Measurements from ENCODE around the gene PAIP1.

Gene PAIP1

GRCh38 chr5:43485406-43485805 lies 71.5 kb downstream of the PAIP1 start:
- no peak for TF ChIP-seq CTCF (IDR thresholded peaks at IDR 0.05; ENCODE audit: borderline replicate concordance, extremely low read depth, low read length, poor library complexity, severe bottlenecking)
- TF ChIP-seq EZH2 (IDR thresholded peaks at IDR 0.05; ENCODE audit: borderline replicate concordance, low read depth, low read length, severe bottlenecking), result no peak
- Histone ChIP-seq H3K27ac (ENCODE audit: low read length) (peak overlapping the region; percentile 92; the same call in 1 of the 2 replicates), H3K4me1 (ENCODE audit: insufficient read depth, low read length) (peaks cover 37% of the 10 kb centered on the region), H3K4me2 (ENCODE audit: insufficient read depth, low read length) (peak overlapping the region; percentile 71), H3K9me3 (ENCODE audit: insufficient read depth, low read length, severe bottlenecking) (no peaks in the 10 kb centered on the region), H3K27me3 (ENCODE audit: insufficient read depth, low read length, poor library complexity) (no peaks in the 10 kb centered on the region), H3K4me3 (ENCODE audit: low read depth in 1 of 2, low read length in 2 of 2) (no peak overlapping the region), H3K36me3 (ENCODE audit: insufficient read depth, low read length) (peaks cover 32% of the 10 kb centered on the region; the same call in 1 of the 2 replicates), H2AFZ (ENCODE audit: low read depth, low read length) (peak overlapping the region; percentile 27; the same call in 1 of the 2 replicates), H3K9ac (ENCODE audit: low read depth, low read length) (peak overlapping the region; percentile 80; the same call in 1 of the 2 replicates), H3K79me2 (ENCODE audit: insufficient read depth, low read length) (peaks cover 30% of the 10 kb centered on the region), H4K20me1 (ENCODE audit: insufficient read depth, low read length) (no peaks in the 10 kb centered on the region)
- no peak for DNase-seq
- no peak for ATAC-seq (ENCODE audit: insufficient read depth, low read depth)

- Histone ChIP-seq H3K27me3 (ENCODE audit: insufficient read depth, low read length, poor library complexity) (no peaks in the 10 kb centered on the region), H3K9me3 (ENCODE audit: insufficient read depth, low read length, severe bottlenecking) (no peaks in the 10 kb centered on the region), H3K79me2 (ENCODE audit: insufficient read depth, low read length) (peaks cover 38% of the 10 kb centered on the region), H3K4me3 (ENCODE audit: low read depth in 1 of 2, low read length in 2 of 2) (peak overlapping the region; percentile 30 to 71; a peak in 3 of 4 replicates), H3K4me2 (ENCODE audit: insufficient read depth, low read length) (peak overlapping the region; percentile 71), H4K20me1 (ENCODE audit: insufficient read depth, low read length) (no peaks in the 10 kb centered on the region), H3K27ac (ENCODE audit: low read length) (peak overlapping the region; percentile 92), H3K4me1 (ENCODE audit: insufficient read depth, low read length) (peaks cover 37% of the 10 kb centered on the region), H3K36me3 (ENCODE audit: insufficient read depth, low read length) (peaks cover 21% of the 10 kb centered on the region; the same call in 1 of the 2 replicates), H3K9ac (ENCODE audit: low read depth, low read length) (peak overlapping the region; percentile 80), H2AFZ (ENCODE audit: low read depth, low read length) (peak overlapping the region; percentile 85)
- ATAC-seq (ENCODE audit: insufficient read depth, low read depth) (peak; percentile 72), DNase-seq (peak; percentile 90)
- TF ChIP-seq EZH2 (IDR thresholded peaks at IDR 0.05; ENCODE audit: borderline replicate concordance, low read depth, low read length, severe bottlenecking), result no peak
- TF ChIP-seq CTCF (IDR thresholded peaks at IDR 0.05; ENCODE audit: borderline replicate concordance, extremely low read depth, low read length, poor library complexity, severe bottlenecking), result peak; percentile 80
These were observed 72.6 kb downstream of the PAIP1 start for GRCh38 chr5:43484106-43484849.

DNA sequence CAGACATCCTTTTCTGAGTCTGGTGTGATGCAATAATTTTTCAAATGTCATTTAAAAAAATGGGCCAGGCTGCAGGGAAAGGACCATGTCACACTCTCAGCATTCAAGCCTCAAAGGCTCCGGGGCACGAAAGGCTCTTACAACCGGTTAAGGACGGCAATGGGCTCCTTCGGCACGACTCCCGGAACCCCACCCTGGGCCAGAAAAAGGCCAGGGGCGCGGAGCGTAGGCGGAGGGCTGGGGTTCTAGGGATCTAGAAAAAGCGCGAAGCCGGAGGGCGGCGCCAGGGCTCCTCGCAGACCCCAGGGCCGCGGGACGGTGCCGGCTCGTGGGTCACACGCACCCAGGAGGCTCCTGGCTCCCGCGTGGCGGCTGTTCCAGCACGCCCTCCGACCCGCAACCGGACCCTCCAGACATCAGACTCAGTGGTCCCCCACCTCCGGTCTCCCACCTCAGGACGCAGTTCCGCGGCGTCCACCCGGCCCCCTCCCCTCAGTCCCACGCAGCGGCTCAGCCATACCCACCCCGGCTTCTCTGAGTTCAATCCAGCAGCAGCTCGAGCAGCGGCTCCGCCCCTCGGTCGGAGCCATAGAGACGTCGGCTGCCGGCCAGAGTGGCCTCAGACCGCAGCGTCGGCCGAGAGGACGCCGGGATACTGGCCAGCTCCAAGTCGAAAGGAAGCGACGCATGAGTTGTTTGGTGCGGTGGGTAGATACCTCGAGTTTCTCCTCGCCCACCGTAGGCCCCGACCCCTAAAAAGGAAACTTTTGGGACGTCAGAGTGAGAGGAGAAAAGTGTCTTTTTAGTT lies 73.4 kb downstream of the PAIP1 start, which contains the start of gene TMEM267:
Gene TMEM267 (minus strand): TSS at position 568 of the 808 bp plus-strand sequence. CDS start 29,896 bp downstream, outside the sequence.
- H3K27me3 ChIP-seq (ENCODE audit: insufficient read depth, low read length, poor library complexity), result no peaks in the 10 kb centered on the region
- H3K9me3 ChIP-seq (ENCODE audit: insufficient read depth, low read length, severe bottlenecking), result no peaks in the 10 kb centered on the region
- no peak for TF ChIP-seq EZH2 (IDR thresholded peaks at IDR 0.05; ENCODE audit: borderline replicate concordance, low read depth, low read length, severe bottlenecking)
- TF ChIP-seq CTCF (IDR thresholded peaks at IDR 0.05; ENCODE audit: borderline replicate concordance, extremely low read depth, low read length, poor library complexity, severe bottlenecking), result no peak
- H3K36me3 ChIP-seq (ENCODE audit: insufficient read depth, low read length), result peaks cover 13% of the 10 kb centered on the region; the same call in 1 of the 2 replicates
- peak within 1 kb of the TSS; percentile 85 for H2AFZ ChIP-seq (ENCODE audit: low read depth, low read length)
- peaks cover 42% of the 10 kb centered on the region for H3K79me2 ChIP-seq (ENCODE audit: insufficient read depth, low read length)
- peak; percentile 90 for DNase-seq
- H3K9ac ChIP-seq (ENCODE audit: low read depth, low read length), result peak within 1 kb of the TSS; percentile 80
- H3K27ac ChIP-seq (ENCODE audit: low read length), result peak within 1 kb of the TSS; percentile 92
- peak within 1 kb of the TSS; percentile 71 for H3K4me2 ChIP-seq (ENCODE audit: insufficient read depth, low read length)
- H3K4me3 ChIP-seq (ENCODE audit: low read depth in 1 of 2, low read length in 2 of 2), result peak within 1 kb of the TSS; percentile 30 to 71
- no peaks in the 10 kb centered on the region for H4K20me1 ChIP-seq (ENCODE audit: insufficient read depth, low read length)
- ATAC-seq (ENCODE audit: insufficient read depth, low read depth), result peak; percentile 84
- peaks cover 37% of the 10 kb centered on the region for H3K4me1 ChIP-seq (ENCODE audit: insufficient read depth, low read length)
